ENCODE data around the gene TDRD3. TPM values are rescaled to one million over a fixed set of nuclear protein-coding genes. Genes with fewer than 3 reads are reported as not detected.

The TDRD3 gene
- polyA plus RNA-seq, 1 donor = 44.6 TPM

GRCh38 chr13:60575142-60575541, 178.1 kb downstream of the TDRD3 start:
- no peak for DNase-seq

GRCh38 chr13:60577761-60578160, 180.7 kb downstream of the TDRD3 start:
- DNase-seq = no peak

GRCh38 chr13:60583196-60583888, 186.3 kb downstream of the TDRD3 start:
- DNase-seq = no peak

GRCh38 chr13:60583911-60584753, 187.1 kb downstream of the TDRD3 start:
- DNase-seq = no peak

- no peak for DNase-seq
Observed at GRCh38 chr13:60584976-60585375, 188.0 kb downstream of the TDRD3 start.

GRCh38 chr13:60590800-60591747, 194.1 kb downstream of the TDRD3 start:
- no peak for DNase-seq

GRCh38 chr13:60603049-60603448, 206.0 kb downstream of the TDRD3 start:
- DNase-seq = no peak

- DNase-seq = no peak
Observed at GRCh38 chr13:60604058-60604457, 207.0 kb downstream of the TDRD3 start.

GRCh38 chr13:60608954-60609353, 211.9 kb downstream of the TDRD3 start:
- DNase-seq = no peak

GRCh38 chr13:60611523-60611922, 214.5 kb downstream of the TDRD3 start:
- no peak for DNase-seq

- DNase-seq = no peak
Observed at GRCh38 chr13:60612593-60612992, 215.6 kb downstream of the TDRD3 start.

- DNase-seq = no peak
Observed at GRCh38 chr13:60613080-60613479, 216.1 kb downstream of the TDRD3 start.

GRCh38 chr13:60617991-60618733, 221.1 kb downstream of the TDRD3 start:
- no peak for DNase-seq

- no peak for DNase-seq
Observed at GRCh38 chr13:60619461-60619860, 222.4 kb downstream of the TDRD3 start.

GRCh38 chr13:60620611-60621395, 223.8 kb downstream of the TDRD3 start:
- no peak for DNase-seq

- DNase-seq = no peak
Observed at GRCh38 chr13:60623151-60623550, 226.1 kb downstream of the TDRD3 start.
